Renal cortex interstitium (tissue), 11 donors: ENCODE measurements around the gene PLN. TPM values are rescaled to one million over a fixed set of nuclear protein-coding genes. Genes with fewer than 3 reads are reported as not detected.
A peak's percentile ranks its signal among the peaks of the same experiment; 100 is the strongest.

Experiments used
- DNase-seq, 11 donors: peaks; one replicate each; pipeline ENCODE4 v3.0.0-alpha.2; 2013; ENCODE audit warnings: low read depth in 9 of 11, low spot score in 4 of 11; ENCODE audit errors: extremely low read depth in 1 of 11
- polyA plus RNA-seq, 3 donors: library from polyadenylated mRNA; unstranded; fragments of 120-200 nt; gene quantifications; one replicate each; pipeline ENCODE4 v1.2.1, GENCODE V29; 2013; ENCODE audit not compliant: insufficient read length in 3 of 3

Gene PLN
- polyA plus RNA-seq, 3 donors = 2.8 to 4.6 (median 4.4) TPM

GRCh38 chr6:118567974-118568373 lies 19.9 kb downstream of the PLN start:
- no peak for DNase-seq

DNA sequence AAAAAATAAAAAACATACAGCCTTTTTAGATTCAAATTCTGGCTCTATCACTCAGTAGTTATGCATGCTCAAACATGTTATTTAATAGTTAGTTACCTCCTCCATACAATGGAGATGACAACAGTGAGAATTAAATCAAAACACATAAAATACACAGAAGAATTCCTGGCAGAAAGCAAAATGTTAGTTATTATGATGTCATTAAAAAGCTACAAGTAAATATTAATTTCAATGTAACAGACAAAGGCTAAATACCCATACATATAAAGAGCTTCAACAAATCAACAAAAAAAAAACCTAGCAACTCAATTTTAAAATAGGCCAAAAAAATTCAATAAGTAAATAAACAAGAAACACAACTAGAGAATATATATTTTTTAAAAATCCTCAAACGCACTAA lies 21.4 kb downstream of the PLN start:
- DNase-seq = no peak

- no peak for DNase-seq
Observed at GRCh38 chr6:118571121-118571520, 23.0 kb downstream of the PLN start.

GRCh38 chr6:118574051-118574865 lies 26.2 kb downstream of the PLN start:
- no peak for DNase-seq

DNA sequence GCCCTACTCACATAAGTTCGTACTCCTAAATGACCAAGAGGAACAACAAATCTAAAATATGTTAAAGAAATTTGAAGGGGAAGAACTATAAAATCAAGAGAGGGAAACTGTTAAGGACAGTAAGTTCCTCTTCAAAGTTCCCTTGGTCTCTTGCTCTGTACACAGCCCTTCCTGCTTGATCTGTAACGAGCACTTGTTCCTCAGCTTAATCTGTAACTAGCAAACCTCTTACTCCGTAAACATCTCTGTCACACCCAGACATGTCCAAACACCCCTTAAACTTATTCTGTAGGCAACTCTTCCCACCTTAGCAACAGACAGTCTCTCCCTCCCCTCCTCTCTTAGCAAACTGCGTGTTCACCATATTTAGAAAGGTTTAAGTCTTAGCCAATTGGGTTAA lies 29.9 kb downstream of the PLN start:
- DNase-seq = no peak

GRCh38 chr6:118578617-118579016 lies 30.5 kb downstream of the PLN start:
- no peak for DNase-seq

GRCh38 chr6:118579786-118580185 lies 31.7 kb downstream of the PLN start:
- no peak for DNase-seq

DNA sequence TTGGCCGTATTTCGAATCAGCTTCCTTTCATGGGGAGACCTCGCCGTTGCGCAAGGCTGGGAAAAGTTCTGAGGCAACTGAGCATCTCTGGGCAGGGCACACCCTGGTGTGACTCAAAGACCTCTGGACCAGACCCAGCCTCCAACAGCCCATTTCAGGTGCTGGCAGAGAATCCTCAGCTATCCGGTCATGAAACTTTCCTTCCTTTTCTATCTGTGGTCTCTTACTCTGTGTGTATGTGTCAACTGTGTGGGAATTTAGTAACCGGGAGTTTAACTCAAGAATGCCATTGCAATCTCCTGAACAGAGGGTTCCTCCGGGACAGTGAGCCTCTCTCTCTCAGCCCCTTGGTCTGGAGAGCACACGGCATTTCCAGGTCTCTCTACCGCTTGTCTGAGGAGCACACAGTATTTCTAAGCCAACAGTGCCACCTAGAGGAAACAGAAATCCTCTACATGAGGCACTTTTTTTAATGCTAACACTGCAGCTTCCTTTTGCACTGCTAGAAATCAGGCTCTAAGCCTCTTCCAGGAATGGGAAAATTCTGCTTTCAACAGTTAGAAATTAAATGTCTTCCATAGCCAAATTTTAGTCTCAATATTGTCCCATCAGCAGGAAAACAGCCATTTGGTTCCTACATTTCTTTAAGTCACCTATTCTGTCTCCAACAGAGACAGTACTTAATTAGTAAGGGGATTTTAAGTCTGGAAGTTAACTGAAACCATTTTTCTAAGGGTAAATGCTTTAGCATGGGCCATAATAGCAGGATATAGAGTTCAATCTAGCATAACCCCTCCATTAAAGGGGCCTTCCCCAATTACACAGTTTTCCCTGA lies 32.7 kb downstream of the PLN start:
- peak in 10 of 11 donors; percentile 41 to 74 (median 55) for DNase-seq

DNA sequence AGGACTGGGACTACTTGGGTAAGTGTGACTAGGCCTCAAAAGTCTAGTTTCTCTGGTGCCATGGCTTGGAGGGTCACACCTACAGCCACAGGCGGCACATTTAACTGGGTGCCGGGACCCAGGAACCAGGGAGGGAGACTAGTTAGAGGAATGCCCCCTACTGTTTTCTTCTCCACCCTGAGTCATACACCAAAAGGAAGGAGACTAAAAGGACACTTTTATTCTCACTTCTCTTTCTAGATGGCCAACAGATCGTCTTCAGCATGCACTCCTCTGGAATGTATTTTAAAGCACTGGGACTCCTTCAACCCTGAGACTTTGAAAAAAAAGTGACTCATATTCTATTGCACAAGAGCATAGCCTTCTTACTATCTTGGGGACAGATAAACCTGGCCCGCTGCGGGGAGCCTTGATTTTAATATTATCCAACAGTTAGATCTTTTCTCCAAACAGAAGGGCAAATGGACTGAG lies 33.4 kb downstream of the PLN start:
- DNase-seq = no peak

DNA sequence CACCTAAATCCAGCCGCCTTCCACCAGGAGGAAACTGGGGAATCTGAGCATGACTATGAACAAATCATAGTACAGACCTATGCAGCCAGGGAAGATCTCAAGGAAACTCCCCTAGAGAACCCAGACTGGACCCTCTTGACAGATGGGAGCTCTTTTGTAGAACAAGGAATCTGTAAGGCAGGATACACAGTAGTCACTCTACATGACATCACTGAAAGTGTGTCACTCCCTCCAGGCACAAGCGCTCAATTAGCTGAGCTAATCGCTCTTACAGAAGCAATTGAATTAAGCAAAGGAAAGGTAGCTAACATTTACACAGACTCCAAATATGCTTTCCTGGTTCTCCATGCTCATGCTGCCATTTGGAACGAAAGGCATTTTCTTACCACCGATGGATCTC lies 36.8 kb downstream of the PLN start:
- DNase-seq = no peak

GRCh38 chr6:118586746-118587485 lies 38.8 kb downstream of the PLN start:
- DNase-seq = peak in 1 of 11 donors; percentile 25

DNA sequence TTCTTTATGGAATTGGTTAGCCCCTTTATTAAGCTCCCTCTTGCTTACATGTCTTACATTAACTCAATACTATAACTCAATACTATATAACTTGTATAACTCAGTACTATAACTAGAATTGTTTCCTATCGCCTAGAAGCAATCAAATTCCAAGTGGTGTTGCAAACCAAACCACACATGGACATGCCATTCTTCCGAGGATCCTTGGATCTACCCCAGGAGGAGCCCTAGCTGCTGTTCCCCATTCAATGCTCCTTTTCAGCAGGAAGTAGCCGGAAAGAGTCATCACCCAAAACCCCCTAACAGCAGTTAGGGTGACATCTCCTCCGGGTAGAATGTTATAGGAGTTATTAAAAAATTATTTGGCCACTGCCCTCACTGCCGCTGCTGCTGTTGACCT lies 40.5 kb downstream of the PLN start:
- no peak for DNase-seq

- DNase-seq = no peak
Observed at GRCh38 chr6:118589186-118589585, 41.1 kb downstream of the PLN start.

GRCh38 chr6:118589649-118590365 lies 41.7 kb downstream of the PLN start:
- peak in 1 of 11 donors; percentile 9 for DNase-seq

DNA sequence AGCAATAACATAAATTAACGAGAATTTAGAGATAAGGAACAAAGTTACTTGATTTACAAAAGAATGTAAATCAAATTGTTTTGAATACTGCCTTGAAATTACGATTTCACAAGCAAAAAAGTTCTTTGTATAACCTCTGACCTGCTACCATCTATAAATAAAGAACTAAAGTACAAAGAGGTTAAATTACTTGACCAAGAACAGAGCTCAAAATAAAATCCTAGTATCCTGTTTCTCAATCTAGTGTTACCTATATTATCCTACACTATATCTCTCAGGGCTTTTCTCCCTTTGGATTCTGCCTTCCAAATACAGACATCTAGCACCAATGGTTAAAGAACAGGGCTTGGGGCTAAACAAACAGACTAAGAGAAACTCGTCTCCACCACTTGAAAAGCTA lies 43.8 kb downstream of the PLN start:
- DNase-seq = no peak

GRCh38 chr6:118594877-118595276 lies 46.8 kb downstream of the PLN start:
- no peak for DNase-seq

- DNase-seq = no peak
Observed at GRCh38 chr6:118596774-118597320, 48.8 kb downstream of the PLN start.

- no peak for DNase-seq
Observed at GRCh38 chr6:118597636-118598035, 49.5 kb downstream of the PLN start.

DNA sequence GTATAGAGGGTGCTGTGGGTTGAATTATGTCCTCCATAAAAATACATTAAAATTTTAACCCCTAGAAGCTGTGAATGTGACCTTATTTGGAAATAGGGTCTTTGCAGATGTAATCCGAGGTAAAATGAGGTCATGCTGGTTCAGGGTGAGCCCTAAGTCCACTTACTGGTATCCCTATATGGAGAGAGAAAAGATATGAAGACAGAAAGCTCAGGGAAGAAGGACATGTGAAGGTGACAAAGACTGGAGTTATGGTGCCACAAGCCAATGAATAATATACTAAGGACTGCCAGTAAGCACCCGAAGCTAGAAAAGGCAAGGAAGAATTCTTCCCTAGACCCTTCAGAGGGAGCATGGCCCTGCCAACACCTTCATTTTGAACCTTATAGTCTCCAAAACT lies 50.2 kb downstream of the PLN start:
- DNase-seq = no peak
